Keratinocyte (primary cell): Measurements from ENCODE around the gene SUFU. TPM values are rescaled to one million over a fixed set of nuclear protein-coding genes. Genes with fewer than 3 reads are reported as not detected.

Experiments used
- DNase-seq: peaks from one replicate; pipeline ENCODE4 v3.0.0-alpha.2; 2011; ENCODE audit warnings: low read depth, missing footprints, low spot score
- FAIRE-seq: peaks from 2 replicates; lab custom pipeline; 2011; peaks lifted over from hg19 to GRCh38; lab: Jason Lieb, UNC
- H2AFZ ChIP-seq: 2 replicates; pipeline ENCODE4 v1.6.0; 2012; ENCODE audit warnings: low read length, control low read depth, inconsistent platforms; ENCODE audit not compliant: control insufficient read depth
- H3K27ac ChIP-seq: 2 replicates; pipeline ENCODE4 v1.5.1; 2011; ENCODE audit warnings: low read length; ENCODE audit not compliant: control insufficient read depth, insufficient read depth
- H3K27me3 ChIP-seq: 3 replicates; pipeline ENCODE4 v1.6.0; 2011; ENCODE audit warnings: low read length; ENCODE audit not compliant: control insufficient read depth, insufficient read depth; ENCODE audit errors: extremely low read depth
- H3K36me3 ChIP-seq, 2 experiments: 2 replicates in 1 of 2; 3 replicates in 1 of 2; pipeline ENCODE4 v1.5.1; 2011; ENCODE audit warnings: low read length in 2 of 2, mild to moderate bottlenecking in 1 of 2; ENCODE audit not compliant: control insufficient read depth in 2 of 2, insufficient read depth in 2 of 2; ENCODE audit errors: extremely low read depth in 1 of 2
- H3K4me1 ChIP-seq: 3 replicates; pipeline ENCODE4 v1.5.1; 2011; ENCODE audit warnings: low read length; ENCODE audit not compliant: control insufficient read depth, insufficient read depth; ENCODE audit errors: extremely low read depth
- H3K4me2 ChIP-seq: 3 replicates; pipeline ENCODE4 v1.6.0; 2011; ENCODE audit warnings: low read depth, low read length; ENCODE audit not compliant: control insufficient read depth, insufficient read depth; ENCODE audit errors: extremely low read depth
- H3K4me3 ChIP-seq, 3 experiments: fragments of 200-600 bp in 1 of 3; sonication (generic) in 1 of 3; 2 replicates in 2 of 3; 3 replicates in 1 of 3; pipeline ENCODE4 v1.5.1; 2011 to 2016; ENCODE audit warnings: low read length in 3 of 3, mild to moderate bottlenecking in 3 of 3, control low read depth in 2 of 3, inconsistent platforms in 1 of 3, low read depth in 1 of 3, mixed read lengths in 1 of 3, mixed run types in 1 of 3, moderate library complexity in 1 of 3; ENCODE audit not compliant: control insufficient read depth in 2 of 3, insufficient read depth in 2 of 3; ENCODE audit errors: extremely low read depth in 1 of 3
- H3K79me2 ChIP-seq: 2 replicates; pipeline ENCODE4 v1.6.0; 2012; ENCODE audit warnings: low read length; ENCODE audit not compliant: control insufficient read depth, insufficient read depth
- H3K9ac ChIP-seq: 3 replicates; pipeline ENCODE4 v1.6.0; 2011; ENCODE audit warnings: low read length; ENCODE audit not compliant: control insufficient read depth, insufficient read depth; ENCODE audit errors: extremely low read depth
- H3K9me1 ChIP-seq: 3 replicates; pipeline ENCODE4 v1.6.0; 2011; ENCODE audit warnings: low read length; ENCODE audit not compliant: control insufficient read depth, insufficient read depth; ENCODE audit errors: extremely low read depth
- H3K9me3 ChIP-seq: 2 replicates; pipeline ENCODE4 v1.5.1; 2012; ENCODE audit warnings: low read depth, low read length; ENCODE audit not compliant: control insufficient read depth
- H4K20me1 ChIP-seq: 3 replicates; pipeline ENCODE4 v1.6.0; 2011; ENCODE audit warnings: low read length; ENCODE audit not compliant: control insufficient read depth, insufficient read depth; ENCODE audit errors: extremely low read depth
- CTCF ChIP-seq, 3 experiments: IDR thresholded peaks in 1 of 3; conservative IDR thresholded peaks in 1 of 3; optimal IDR thresholded peaks in 1 of 3; 2 replicates in 2 of 3; 3 replicates in 1 of 3; pipeline versions ENCODE3 to v1.5.1; 2011; ENCODE audit warnings: low read length in 3 of 3, mild to moderate bottlenecking in 3 of 3, moderate library complexity in 2 of 3, control low read depth in 1 of 3, inconsistent platforms in 1 of 3; ENCODE audit not compliant: insufficient read depth in 2 of 3; ENCODE audit errors: extremely low read depth in 1 of 3
- EZH2 ChIP-seq: IDR thresholded peaks from one replicate; pipeline ENCODE4 v1.6.1; 2012; ENCODE audit warnings: inconsistent platforms, mild to moderate bottlenecking, low read length, moderate library complexity
- dilution Hi-C: fragments of 300-500 bp; cut with MboI; formaldehyde crosslinking; loops from one replicate; pipeline ENCODE4 v1.7.0; 2020; ENCODE audit warnings: low sequenced_read_pairs; ENCODE audit not compliant: extremely low pct_ligation_motif_present
- polyA plus RNA-seq, 5 experiments: library from polyadenylated mRNA; depleted of rRNA in 3 of 5; stranded (reverse) in 3 of 5; stranded (forward) in 1 of 5; unstranded in 1 of 5; fragments of >200 nt; gene quantifications; 1 replicate in 1 of 5; 2 replicates in 3 of 5; 3 replicates in 1 of 5; pipeline versions ENCODE4 v1.2.1 to v1.2.3, GENCODE V29; 2011 to 2012; ENCODE audit warnings: missing spikeins in 2 of 5, low read depth in 1 of 5, low replicate concordance in 1 of 5

SUFU gene
- polyA plus RNA-seq, 1 donor (not counting 4 experiments of a cell fraction or from before 2014, with no cell fraction given): 3.7 TPM

- Histone ChIP-seq H4K20me1 (no peaks in the 10 kb centered on the region), H3K79me2 (no peaks in the 10 kb centered on the region), H3K9me3 (no peaks in the 10 kb centered on the region), H3K9me1 (no peaks in the 10 kb centered on the region), H2AFZ (no peak overlapping the region), H3K4me2 (no peak overlapping the region), H3K4me3 (no peak overlapping the region), H3K27ac (no peak overlapping the region), H3K36me3 (no peaks in the 10 kb centered on the region), H3K4me1 (no peaks in the 10 kb centered on the region), H3K9ac (no peak overlapping the region), H3K27me3 (no peaks in the 10 kb centered on the region)
- dilution Hi-C loops: no loop called here
- no peak for TF ChIP-seq EZH2
- TF ChIP-seq CTCF (optimal IDR thresholded peaks at IDR 0.05 in 1 of 3, IDR thresholded peaks at IDR 0.05 in 1 of 3, conservative IDR thresholded peaks at IDR 0.05 in 1 of 3; ENCODE audit: extremely low read depth in 1 of 3, insufficient read depth in 2 of 3, low read length in 3 of 3): no peak
- FAIRE-seq (no peak), DNase-seq (no peak)
Observed at GRCh38 chr10:102581401-102581800, 77.6 kb downstream of the SUFU start.

GRCh38 chr10:102581981-102582580 lies 78.3 kb downstream of the SUFU start:
- H3K27ac ChIP-seq: no peak overlapping the region
- TF ChIP-seq CTCF (optimal IDR thresholded peaks at IDR 0.05 in 1 of 3, IDR thresholded peaks at IDR 0.05 in 1 of 3, conservative IDR thresholded peaks at IDR 0.05 in 1 of 3; ENCODE audit: extremely low read depth in 1 of 3, insufficient read depth in 2 of 3, low read length in 3 of 3) (no peak), EZH2 (no peak)
- no peaks in the 10 kb centered on the region for H3K36me3 ChIP-seq

More at GRCh38 chr10:102581981-102582580, 78.3 kb downstream of the SUFU start:
- Histone ChIP-seq H3K4me3 (no peak overlapping the region), H3K79me2 (no peaks in the 10 kb centered on the region), H4K20me1 (no peaks in the 10 kb centered on the region), H2AFZ (no peak overlapping the region), H3K9ac (no peak overlapping the region), H3K27me3 (no peaks in the 10 kb centered on the region), H3K9me1 (no peaks in the 10 kb centered on the region), H3K4me1 (no peaks in the 10 kb centered on the region), H3K9me3 (no peaks in the 10 kb centered on the region), H3K4me2 (no peak overlapping the region)
- dilution Hi-C loops: no loop called here
- FAIRE-seq (no peak), DNase-seq (no peak)
